GM21576 (cell line): Measurements from ENCODE around the gene ZNF362.
"Not testable (repeated sequence)": the region's sequence is repeated elsewhere in the genome, so short reads cannot be mapped to it uniquely, and the experiment has no call there.

Source experiments
- ATAC-seq: cut with Tn5 transposase; IDR thresholded peaks from one replicate; pipeline ENCODE4 v1.9.1; 2021; ENCODE audit warnings: mild to moderate bottlenecking, moderate library complexity; ENCODE audit not compliant: unreplicated experiment

The ZNF362 gene

GRCh38 chr1:33302325-33302724, 46.0 kb downstream of the ZNF362 start:
- no peak for ATAC-seq

- no peak for ATAC-seq
These were observed 48.7 kb downstream of the ZNF362 start for GRCh38 chr1:33305016-33305415.

GRCh38 chr1:33305816-33306652, 49.7 kb downstream of the ZNF362 start:
- no peak for ATAC-seq

- ATAC-seq: no peak
These were observed 50.6 kb downstream of the ZNF362 start for GRCh38 chr1:33306653-33307493.

- no peak for ATAC-seq
These were observed 51.2 kb downstream of the ZNF362 start for GRCh38 chr1:33307494-33307864.

- not testable (repeated sequence) for ATAC-seq
These were observed 53.1 kb downstream of the ZNF362 start for GRCh38 chr1:33309351-33309750.

GRCh38 chr1:33310702-33311101, 54.4 kb downstream of the ZNF362 start:
- ATAC-seq: no peak

- no peak for ATAC-seq
These were observed 55.6 kb downstream of the ZNF362 start for GRCh38 chr1:33311706-33312412.

GRCh38 chr1:33312413-33312749, 56.1 kb downstream of the ZNF362 start:
- no peak for ATAC-seq

- ATAC-seq: no peak
These were observed 58.1 kb downstream of the ZNF362 start for GRCh38 chr1:33314416-33314815.

GRCh38 chr1:33316601-33317000, 60.3 kb downstream of the ZNF362 start:
- no peak for ATAC-seq

- ATAC-seq: no peak
These were observed 61.1 kb downstream of the ZNF362 start for GRCh38 chr1:33317354-33317753.

- no peak for ATAC-seq
These were observed 61.7 kb downstream of the ZNF362 start for GRCh38 chr1:33317946-33318345.

GRCh38 chr1:33319186-33319948, 63.1 kb downstream of the ZNF362 start:
- no peak for ATAC-seq

GRCh38 chr1:33319949-33320618, 63.8 kb downstream of the ZNF362 start:
- ATAC-seq: no peak

GRCh38 chr1:33320619-33321165, 64.4 kb downstream of the ZNF362 start, which contains the start of gene A3GALT2:
Gene A3GALT2 (minus strand): TSS chr1:33321098. CDS start chr1:33321098, 0 bp downstream.
- ATAC-seq: no peak

- ATAC-seq: no peak
These were observed 64.9 kb downstream of the ZNF362 start for GRCh38 chr1:33321178-33321577.

GRCh38 chr1:33322109-33322508, 65.8 kb downstream of the ZNF362 start:
- no peak for ATAC-seq

GRCh38 chr1:33322870-33323585, 66.7 kb downstream of the ZNF362 start:
- ATAC-seq: no peak
